Natural killer cell (primary cell): Measurements from ENCODE around the gene SMAD2. TPM values are rescaled to one million over a fixed set of nuclear protein-coding genes. Genes with fewer than 3 reads are reported as not detected.

ENCODE experiments used
- ATAC-seq, 3 donors: fragments of 150-1000 bp in 2 of 3; fragments of 200-7000 bp in 1 of 3; cut with Tn5 transposase; 1 replicate in 1 of 3; 2 replicates in 2 of 3; pipeline ENCODE4 v1.10.0; 2021; ENCODE audit warnings: mild to moderate bottlenecking in 2 of 3, moderate library complexity in 2 of 3
- DNase-seq, 2 donors: peaks; one replicate each; pipeline versions ENCODE4 v3.0.0 to v3.0.0-alpha.2; 2013 to 2021; ENCODE audit warnings: mixed read lengths in 1 of 2
- H3K27ac ChIP-seq: one replicate; pipeline ENCODE4 v1.5.1; 2013; ENCODE audit warnings: mild to moderate bottlenecking, low read length
- H3K27me3 ChIP-seq: one replicate; pipeline ENCODE4 v1.6.1; 2013; ENCODE audit warnings: low read length; ENCODE audit not compliant: control insufficient read depth, insufficient read depth
- H3K36me3 ChIP-seq: one replicate; pipeline ENCODE4 v1.6.1; 2013; ENCODE audit warnings: low read length; ENCODE audit not compliant: control insufficient read depth, insufficient read depth
- H3K4me1 ChIP-seq: one replicate; pipeline ENCODE4 v1.6.1; 2013; ENCODE audit warnings: low read length; ENCODE audit not compliant: control insufficient read depth, insufficient read depth
- H3K4me3 ChIP-seq: one replicate; pipeline ENCODE4 v1.5.1; 2013; ENCODE audit warnings: low read length
- H3K9me3 ChIP-seq: one replicate; pipeline ENCODE4 v1.6.1; 2013; ENCODE audit warnings: low read length; ENCODE audit not compliant: control insufficient read depth, insufficient read depth
- H3K27ac Mint-ChIP-seq, 2 donors: one replicate each; pipeline ENCODE4 v1.8.0; 2022; ENCODE audit warnings: mild to moderate bottlenecking in 2 of 2, mixed read lengths in 2 of 2, moderate library complexity in 1 of 2
- H3K27me3 Mint-ChIP-seq, 2 donors: one replicate each; pipeline ENCODE4 v1.8.0; 2022; ENCODE audit warnings: low read depth in 2 of 2, mixed read lengths in 2 of 2
- H3K36me3 Mint-ChIP-seq: one replicate; pipeline ENCODE4 v1.8.0; 2022; ENCODE audit warnings: mixed read lengths
- H3K4me1 Mint-ChIP-seq, 2 donors: one replicate each; pipeline ENCODE4 v1.8.0; 2022; ENCODE audit warnings: mixed read lengths in 2 of 2
- H3K4me3 Mint-ChIP-seq: one replicate; pipeline ENCODE4 v1.8.0; 2022; ENCODE audit warnings: mild to moderate bottlenecking, moderate library complexity, mixed read lengths
- H3K9me3 Mint-ChIP-seq, 2 donors: one replicate each; pipeline ENCODE4 v1.8.0; 2022; ENCODE audit warnings: mixed read lengths in 2 of 2
- WGBS: methylation state at CpG from one replicate; pipeline ENCODE4 v1.1.7; 2013; ENCODE audit warnings: missing lambda C conversion rate; ENCODE audit not compliant: insufficient coverage; 5-methylcytosine and 5-hydroxymethylcytosine counted together
- intact Hi-C: fragments of 100-400 bp; cut with micrococcal nuclease; formaldehyde crosslinking; loops from one replicate; pipeline ENCODE4 v1.14.2; 2022
- total RNA-seq, 4 donors: library from RNA; stranded (reverse); fragments of 120-200 nt in 1 of 4; gene quantifications; one replicate each; pipeline versions ENCODE4 v1.2.3 to v1.2.4, GENCODE V29; 2013 to 2022
- TF ChIP-seq, protein P1 (sequence below): fragments of 200-600 bp; IDR thresholded peaks from one replicate; pipeline ENCODE4 v1.8.0; 2022; ENCODE audit warnings: antibody characterized with exemption

The SMAD2 gene
- total RNA-seq, 3 donors from 2014 or later (not counting 1 experiment from before 2014, with no cell fraction given) = 138 to 160 (median 148) TPM

GRCh38 chr18:47895565-47896250 lies 34.8 kb downstream of the SMAD2 start:
- no peaks in the 10 kb centered on the region for H3K9me3 Mint-ChIP-seq
- intact Hi-C loops = no loop called here
- no peak for DNase-seq
- H3K4me3 ChIP-seq = no peak overlapping the region
- H3K27me3 ChIP-seq = no peaks in the 10 kb centered on the region
- peak overlapping the region; percentile 48 to 77 for H3K27ac Mint-ChIP-seq
- no peaks in the 10 kb centered on the region for H3K4me1 ChIP-seq
- peaks cover 14% of the 10 kb centered on the region for H3K36me3 ChIP-seq
- no peak overlapping the region for H3K4me3 Mint-ChIP-seq
- H3K9me3 ChIP-seq = no peaks in the 10 kb centered on the region
- 40% methylated on average over 1 of the region's 2 CpGs for WGBS
- peaks cover 66 to 69% of the 10 kb centered on the region in 2 donors for H3K4me1 Mint-ChIP-seq
- TF ChIP-seq, protein P1, sequence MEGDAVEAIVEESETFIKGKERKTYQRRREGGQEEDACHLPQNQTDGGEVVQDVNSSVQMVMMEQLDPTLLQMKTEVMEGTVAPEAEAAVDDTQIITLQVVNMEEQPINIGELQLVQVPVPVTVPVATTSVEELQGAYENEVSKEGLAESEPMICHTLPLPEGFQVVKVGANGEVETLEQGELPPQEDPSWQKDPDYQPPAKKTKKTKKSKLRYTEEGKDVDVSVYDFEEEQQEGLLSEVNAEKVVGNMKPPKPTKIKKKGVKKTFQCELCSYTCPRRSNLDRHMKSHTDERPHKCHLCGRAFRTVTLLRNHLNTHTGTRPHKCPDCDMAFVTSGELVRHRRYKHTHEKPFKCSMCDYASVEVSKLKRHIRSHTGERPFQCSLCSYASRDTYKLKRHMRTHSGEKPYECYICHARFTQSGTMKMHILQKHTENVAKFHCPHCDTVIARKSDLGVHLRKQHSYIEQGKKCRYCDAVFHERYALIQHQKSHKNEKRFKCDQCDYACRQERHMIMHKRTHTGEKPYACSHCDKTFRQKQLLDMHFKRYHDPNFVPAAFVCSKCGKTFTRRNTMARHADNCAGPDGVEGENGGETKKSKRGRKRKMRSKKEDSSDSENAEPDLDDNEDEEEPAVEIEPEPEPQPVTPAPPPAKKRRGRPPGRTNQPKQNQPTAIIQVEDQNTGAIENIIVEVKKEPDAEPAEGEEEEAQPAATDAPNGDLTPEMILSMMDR = no peak
- no peak overlapping the region for H3K27ac ChIP-seq
- no peaks in the 10 kb centered on the region for H3K27me3 Mint-ChIP-seq
- no peak for ATAC-seq
- peaks cover 7% of the 10 kb centered on the region for H3K36me3 Mint-ChIP-seq

DNA sequence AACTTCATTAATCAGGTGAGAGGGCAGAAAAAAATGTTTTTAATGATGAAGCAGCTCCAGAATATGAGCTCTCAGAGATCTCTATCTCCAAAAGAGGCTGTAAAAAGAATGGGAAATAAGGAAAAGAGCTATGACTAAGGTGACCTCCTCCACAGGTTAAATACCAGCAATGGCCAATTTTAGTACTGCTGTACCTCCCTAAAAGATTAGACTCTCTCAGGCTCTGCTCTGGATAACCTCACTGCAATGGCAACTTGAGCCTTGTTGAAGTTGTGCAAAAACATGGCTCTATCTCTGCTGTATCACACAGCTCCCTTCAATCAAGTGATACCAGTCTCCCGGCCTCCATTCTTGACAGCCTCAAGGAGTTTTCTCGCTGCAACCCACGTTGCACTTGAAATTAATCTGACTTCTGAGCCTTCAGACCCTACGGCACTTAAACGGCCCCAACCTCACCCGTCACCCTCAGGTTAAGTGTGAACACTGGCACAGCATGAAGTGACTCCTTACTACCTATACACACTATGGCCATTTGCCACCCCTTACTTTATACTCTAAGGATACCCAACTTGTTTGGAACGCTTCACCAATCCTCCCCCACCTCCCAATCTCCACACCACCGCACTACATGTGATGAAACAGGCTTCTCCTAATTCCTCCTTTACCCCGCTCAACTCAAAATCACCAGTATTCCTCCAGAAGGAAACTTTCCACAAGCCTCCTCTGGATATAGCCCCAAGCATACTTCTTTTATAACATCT lies 36.3 kb downstream of the SMAD2 start:
- Histone ChIP-seq H3K4me1 (no peaks in the 10 kb centered on the region), H3K36me3 (peaks cover 25% of the 10 kb centered on the region), H3K4me3 (no peak overlapping the region), H3K27me3 (no peaks in the 10 kb centered on the region), H3K9me3 (no peaks in the 10 kb centered on the region), H3K27ac (no peak overlapping the region)
- intact Hi-C loops = no loop called here
- no peak for DNase-seq
- Mint-ChIP-seq H3K27me3 (no peaks in the 10 kb centered on the region), H3K9me3 (no peaks in the 10 kb centered on the region), H3K4me3 (no peak overlapping the region), H3K27ac (peak overlapping the region; percentile 48 to 77), H3K4me1 (peaks cover 52 to 59% of the 10 kb centered on the region in 2 donors), H3K36me3 (peaks cover 7% of the 10 kb centered on the region)
- WGBS = 93% methylated on average over 9 of the region's 9 CpGs
- ATAC-seq = no peak
- TF ChIP-seq, protein P1 = no peak

DNA sequence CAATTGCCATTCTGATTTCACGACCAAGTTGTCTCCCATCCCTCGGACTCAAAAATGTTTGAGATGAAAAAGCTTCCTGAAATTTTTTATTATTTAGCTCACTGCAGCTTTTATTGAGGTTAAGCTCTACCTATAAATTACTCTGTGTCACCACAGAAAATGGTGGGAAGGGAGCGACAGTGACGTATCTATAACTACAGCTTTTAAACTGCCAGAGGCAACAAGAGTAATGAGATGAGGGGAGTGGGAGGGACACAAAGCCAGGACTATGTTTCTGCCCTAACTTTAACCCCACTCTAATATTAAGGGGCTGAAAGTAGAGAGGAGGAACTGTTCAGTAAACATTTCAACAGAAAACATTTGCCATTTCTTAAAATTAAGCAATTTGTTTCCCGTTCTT lies 37.4 kb downstream of the SMAD2 start:
- no peak overlapping the region for H3K4me3 Mint-ChIP-seq
- H3K9me3 ChIP-seq = no peaks in the 10 kb centered on the region
- 96% methylated on average over 3 of the region's 5 CpGs for WGBS
- no peaks in the 10 kb centered on the region for H3K27me3 ChIP-seq
- intact Hi-C loops = no loop called here
- H3K4me1 ChIP-seq = no peaks in the 10 kb centered on the region
- H3K27ac ChIP-seq = no peak overlapping the region
- DNase-seq = no peak
- H3K4me3 ChIP-seq = no peak overlapping the region
- H3K9me3 Mint-ChIP-seq = no peaks in the 10 kb centered on the region
- H3K4me1 Mint-ChIP-seq = peaks cover 52 to 61% of the 10 kb centered on the region in 2 donors
- peak overlapping the region; percentile 42 to 48 for H3K27ac Mint-ChIP-seq
- ATAC-seq = no peak
- no peaks in the 10 kb centered on the region for H3K27me3 Mint-ChIP-seq
- H3K36me3 ChIP-seq = peaks cover 25% of the 10 kb centered on the region
- TF ChIP-seq, protein P1 = no peak
- peaks cover 13% of the 10 kb centered on the region for H3K36me3 Mint-ChIP-seq
